TTC549 (cell line): Measurements from ENCODE around the gene UGT1A10.
"Not testable (repeated sequence)": the region's sequence is repeated elsewhere in the genome, so short reads cannot be mapped to it uniquely, and the experiment has no call there.

Experiments used
- FAIRE-seq: peaks from 2 replicates; lab custom pipeline; 2012; peaks lifted over from hg19 to GRCh38; lab: Jason Lieb, UNC

Gene UGT1A10

DNA sequence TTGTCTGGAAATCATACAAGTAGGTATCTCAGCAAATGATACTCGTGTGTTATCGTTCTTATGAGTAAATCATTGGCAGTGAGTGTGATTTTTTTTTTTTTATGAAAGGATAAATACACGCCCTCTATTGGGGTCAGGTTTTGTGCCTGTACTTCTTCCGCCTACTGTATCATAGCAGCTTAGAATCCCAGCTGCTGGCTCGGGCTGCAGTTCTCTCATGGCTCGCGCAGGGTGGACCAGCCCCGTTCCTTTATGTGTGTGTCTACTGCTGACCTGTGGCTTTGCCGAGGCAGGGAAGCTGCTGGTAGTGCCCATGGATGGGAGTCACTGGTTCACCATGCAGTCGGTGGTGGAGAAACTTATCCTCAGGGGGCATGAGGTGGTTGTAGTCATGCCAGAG lies at the start of gene UGT1A10:
Gene UGT1A10 (plus strand): TSS at position 143 of the 400 bp plus-strand sequence. CDS start 75 bp downstream, at position 218.
- FAIRE-seq: not testable (repeated sequence)

GRCh38 chr2:233588400-233588799 lies 47.8 kb upstream of the UGT1A10 start:
- peak; percentile 20 for FAIRE-seq

DNA sequence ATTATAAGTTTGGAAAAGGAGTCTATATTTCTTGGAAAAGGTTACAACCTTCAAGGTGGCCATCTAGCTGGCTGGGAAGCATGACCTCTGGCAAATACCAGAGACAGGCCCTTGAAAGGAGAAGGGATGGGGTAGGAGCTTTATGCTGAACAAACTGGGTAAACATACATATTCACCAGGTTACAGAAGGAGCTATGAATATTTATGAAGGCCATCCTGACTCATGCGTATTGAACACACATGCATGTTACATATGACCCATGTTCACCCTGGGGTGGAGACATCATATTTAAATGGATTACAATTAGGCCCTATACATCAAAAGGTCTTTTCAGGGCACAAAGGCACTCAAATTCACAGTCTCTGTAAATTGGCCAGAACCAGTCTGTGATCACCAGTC lies 43.5 kb upstream of the UGT1A10 start:
- FAIRE-seq: not testable (repeated sequence)

DNA sequence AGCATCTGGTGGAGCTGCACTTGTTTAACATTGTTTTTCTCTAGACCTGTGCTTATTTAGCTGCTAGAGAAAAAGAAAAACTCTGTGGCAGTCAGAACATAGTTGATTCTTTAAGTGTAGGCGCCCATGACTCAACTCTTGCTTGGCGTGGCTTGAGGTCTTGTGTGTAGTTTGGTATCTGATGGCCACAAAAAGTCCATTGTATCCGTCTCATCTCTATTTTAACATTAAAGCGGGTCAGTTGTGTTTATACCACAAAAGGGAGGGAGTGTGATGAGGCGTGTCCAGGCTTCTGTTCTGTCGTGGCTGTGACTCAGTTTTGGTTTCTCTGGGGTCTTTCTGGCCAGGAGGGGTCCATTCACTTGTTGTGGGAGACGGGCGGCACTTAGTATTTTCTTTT lies 43.0 kb upstream of the UGT1A10 start:
- no peak for FAIRE-seq

- FAIRE-seq: no peak
Measured at GRCh38 chr2:233597522-233597921, 38.7 kb upstream of the UGT1A10 start.

GRCh38 chr2:233598952-233599351 lies 37.3 kb upstream of the UGT1A10 start:
- no peak for FAIRE-seq

GRCh38 chr2:233600386-233600785 lies 35.9 kb upstream of the UGT1A10 start:
- no peak for FAIRE-seq

GRCh38 chr2:233602076-233602475 lies 34.2 kb upstream of the UGT1A10 start:
- no peak for FAIRE-seq

- FAIRE-seq: no peak
Measured at GRCh38 chr2:233603520-233603919, 32.7 kb upstream of the UGT1A10 start.

DNA sequence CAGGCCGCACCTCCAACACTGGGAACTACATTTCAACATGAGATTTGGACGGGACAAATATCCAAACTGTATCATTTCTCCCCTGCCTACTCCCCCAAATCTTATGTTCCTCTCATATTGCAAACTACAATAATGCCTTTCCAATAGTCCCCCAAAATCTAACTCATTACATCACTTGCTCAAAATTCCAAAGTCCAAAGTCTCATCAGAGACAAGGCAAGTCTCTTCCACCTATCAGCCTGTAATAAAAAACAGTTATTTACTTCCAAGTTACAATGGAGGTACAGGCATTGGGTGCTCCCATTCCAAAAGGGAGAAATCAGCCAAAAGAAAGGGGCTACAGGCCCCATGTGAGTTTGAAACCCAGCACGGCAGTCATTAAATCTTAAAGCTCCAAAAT lies 31.4 kb upstream of the UGT1A10 start:
- FAIRE-seq: no peak

- FAIRE-seq: no peak
Measured at GRCh38 chr2:233605680-233606079, 30.6 kb upstream of the UGT1A10 start.

GRCh38 chr2:233611284-233611683 lies 25.0 kb upstream of the UGT1A10 start:
- no peak for FAIRE-seq

DNA sequence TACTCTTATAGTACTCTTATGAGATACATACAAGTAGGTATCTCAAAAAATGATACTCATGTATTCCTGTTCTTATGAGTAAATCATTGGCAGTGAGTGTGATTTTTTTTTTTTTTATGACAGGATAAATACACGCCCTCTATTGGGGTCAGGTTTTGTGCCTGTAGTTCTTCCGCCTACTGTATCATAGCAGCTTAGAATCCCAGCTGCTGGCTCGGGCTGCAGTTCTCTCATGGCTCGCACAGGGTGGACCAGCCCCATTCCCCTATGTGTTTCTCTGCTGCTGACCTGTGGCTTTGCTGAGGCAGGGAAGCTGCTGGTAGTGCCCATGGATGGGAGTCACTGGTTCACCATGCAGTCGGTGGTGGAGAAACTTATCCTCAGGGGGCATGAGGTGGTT lies 18.8 kb upstream of the UGT1A10 start, which contains the start of gene UGT1A8:
Gene UGT1A8 (plus strand): TSS at position 158 of the 400 bp plus-strand sequence. CDS start 75 bp downstream, at position 233.
- FAIRE-seq: not testable (repeated sequence)

GRCh38 chr2:233620204-233620603 lies 16.0 kb upstream of the UGT1A10 start:
- no peak for FAIRE-seq

DNA sequence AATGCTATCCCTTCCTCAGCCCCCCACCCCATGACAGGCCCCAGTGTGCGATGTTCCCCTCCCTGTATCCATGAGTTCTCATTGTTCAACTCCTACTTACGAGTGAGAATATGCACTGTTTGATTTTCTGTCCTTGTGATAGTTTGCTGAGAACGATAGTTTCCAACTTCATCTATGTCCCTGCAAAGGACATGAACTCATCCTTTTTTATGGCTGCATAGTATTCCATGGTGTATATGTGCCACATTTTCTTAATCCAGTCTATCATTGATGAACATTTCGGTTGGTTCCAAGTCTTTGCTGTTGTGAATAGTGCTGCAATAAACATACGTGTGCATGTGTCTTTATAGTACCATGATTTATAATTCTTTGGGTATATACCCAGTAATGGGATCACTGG lies 14.4 kb upstream of the UGT1A10 start:
- FAIRE-seq: not testable (repeated sequence)

DNA sequence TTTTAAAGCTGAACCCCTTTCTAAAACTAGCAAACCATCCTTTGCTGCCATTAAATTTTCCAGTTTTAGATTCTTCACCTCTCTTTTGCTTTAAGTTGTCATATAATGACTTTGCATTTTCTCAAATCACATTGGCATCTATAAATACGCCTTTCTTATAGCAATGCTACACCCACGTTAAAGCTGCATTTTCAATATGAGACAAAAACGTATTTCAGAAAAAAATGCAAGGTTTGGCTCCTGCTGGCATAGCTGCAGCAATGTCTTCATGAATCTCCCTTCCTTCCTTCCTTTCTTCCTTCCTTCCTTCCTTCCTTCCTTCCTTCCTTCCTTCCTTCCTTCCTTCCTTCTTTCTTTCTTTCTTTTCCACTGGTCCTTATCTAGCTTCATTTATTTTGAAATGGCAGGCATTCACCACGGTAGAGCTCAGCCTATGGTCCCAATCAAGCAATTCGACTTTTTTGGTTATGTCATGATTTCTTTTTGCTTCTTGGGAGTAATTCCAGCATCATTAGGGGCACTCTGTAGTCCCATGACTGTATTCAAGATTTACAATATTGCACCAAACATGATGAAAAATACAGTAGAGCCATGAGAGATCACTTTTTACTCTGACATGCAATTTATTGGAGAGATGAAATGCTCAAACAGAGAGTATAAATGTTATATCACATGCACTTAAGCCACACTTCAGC lies 8.8 kb upstream of the UGT1A10 start:
- no peak for FAIRE-seq

DNA sequence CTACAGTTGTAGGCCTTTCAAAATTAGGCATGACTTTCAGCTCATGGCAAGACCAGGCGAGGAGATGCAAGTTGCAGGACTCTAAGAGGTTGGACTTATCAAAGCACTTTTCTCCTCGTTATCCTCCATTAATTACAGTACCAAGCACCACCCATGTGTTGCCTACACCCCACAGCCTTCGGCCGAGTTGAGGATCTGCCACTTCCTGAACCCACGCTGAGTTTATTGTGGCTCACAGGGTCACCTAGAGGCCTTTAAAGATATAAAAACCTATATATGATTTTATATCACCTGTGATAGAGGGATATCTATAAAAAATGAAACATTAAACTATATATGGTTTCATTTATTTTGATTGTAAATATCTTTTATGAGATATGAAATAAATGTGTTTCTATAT lies 2.6 kb downstream of the UGT1A10 start:
- peak; percentile 56 for FAIRE-seq

DNA sequence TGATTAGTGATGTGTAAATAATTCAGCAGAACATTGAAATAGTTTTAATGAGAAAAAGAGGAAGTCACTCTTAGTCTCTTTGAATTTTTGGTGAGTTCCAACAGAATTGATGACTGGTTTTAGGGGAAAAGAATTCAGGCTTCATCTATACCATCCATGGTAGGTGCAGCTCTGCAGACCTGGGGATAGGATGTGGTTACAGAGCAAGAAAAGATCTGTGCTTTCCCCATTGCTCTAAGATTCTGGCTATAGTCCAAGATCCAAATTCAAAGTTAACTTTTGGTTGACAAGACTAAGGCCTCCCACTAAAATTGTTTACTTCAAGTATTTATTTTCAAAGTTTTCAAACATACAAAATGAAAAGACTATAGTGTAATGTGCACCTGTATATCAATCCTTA lies 3.6 kb downstream of the UGT1A10 start:
- no peak for FAIRE-seq

DNA sequence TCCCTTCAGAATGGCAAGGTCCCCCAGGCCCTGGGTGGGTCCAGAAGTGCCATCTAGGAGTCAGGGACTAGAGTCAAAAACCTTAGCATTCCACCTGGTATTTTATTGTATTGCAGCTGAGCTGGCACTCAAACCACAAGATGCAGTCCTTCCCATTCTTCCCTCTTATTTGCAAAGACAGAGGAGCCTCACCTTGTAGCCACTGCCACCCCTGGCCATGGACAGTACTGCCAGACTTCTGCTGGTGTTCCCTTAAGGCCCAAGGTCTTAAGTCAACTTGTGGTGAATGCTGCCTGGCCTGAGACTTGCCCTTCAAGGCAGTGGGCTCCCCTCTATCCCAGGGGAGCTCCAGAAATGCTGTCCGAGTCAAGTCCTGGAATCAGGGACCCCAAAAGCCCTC lies 6.9 kb downstream of the UGT1A10 start:
- FAIRE-seq: no peak

DNA sequence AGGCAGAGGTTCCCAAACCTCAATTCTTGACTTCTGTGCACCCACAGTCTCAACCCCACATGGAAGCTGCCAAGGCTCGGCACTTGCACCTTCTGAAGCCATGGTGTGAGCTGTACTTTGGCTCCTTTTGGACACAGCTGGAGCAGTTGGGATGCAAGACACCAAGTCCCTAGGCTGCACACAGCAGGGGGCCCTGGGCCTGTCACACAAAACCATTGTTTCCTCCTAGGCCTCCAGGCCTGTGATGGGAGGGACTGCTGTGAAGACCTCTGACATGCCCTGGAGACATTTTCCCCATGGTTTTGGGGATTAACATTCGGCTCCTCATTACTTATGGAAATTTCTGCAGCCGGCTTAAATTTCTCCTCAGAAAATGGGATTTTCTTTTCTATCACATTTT lies 9.8 kb downstream of the UGT1A10 start:
- FAIRE-seq: not testable (repeated sequence)

DNA sequence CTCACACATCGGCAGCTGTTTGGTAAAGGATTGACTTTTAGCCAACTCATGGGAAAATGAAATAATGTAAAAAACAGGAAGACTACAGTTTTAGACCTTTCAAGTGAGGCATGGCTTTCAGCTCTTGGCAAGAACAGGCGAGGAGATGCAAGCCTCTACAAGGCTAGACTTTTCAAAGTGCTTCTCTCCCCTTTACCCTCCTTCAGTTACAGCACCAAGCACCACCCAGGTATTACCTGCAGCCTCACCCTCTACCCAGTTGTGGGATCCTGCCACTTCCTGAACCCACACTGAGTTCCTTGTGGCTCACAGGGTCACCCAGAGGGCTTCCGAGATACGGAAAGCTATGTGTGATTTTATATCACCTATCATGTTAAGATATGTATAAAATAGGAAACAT lies 14.7 kb downstream of the UGT1A10 start:
- no peak for FAIRE-seq

DNA sequence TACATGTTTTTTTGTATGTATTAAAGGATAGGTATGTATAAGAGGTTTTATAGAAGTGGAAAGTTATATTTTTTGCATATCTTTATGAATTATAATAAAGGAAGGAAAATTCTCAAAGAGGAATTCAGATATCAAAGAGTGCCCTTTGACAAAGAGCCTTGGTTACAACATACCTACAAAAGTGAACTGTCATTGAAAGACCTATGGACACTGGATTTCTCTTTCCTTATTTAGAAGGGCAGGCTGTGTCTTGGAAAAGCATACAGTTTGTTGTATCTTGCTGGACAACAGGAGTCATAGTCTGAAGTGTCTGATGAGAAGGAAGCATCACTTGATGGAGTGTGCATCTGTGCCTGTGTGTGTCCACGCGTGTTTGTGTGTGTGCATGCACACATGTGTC lies 15.2 kb downstream of the UGT1A10 start:
- no peak for FAIRE-seq

- FAIRE-seq: no peak
Measured at GRCh38 chr2:233654501-233654900, 18.3 kb downstream of the UGT1A10 start.

DNA sequence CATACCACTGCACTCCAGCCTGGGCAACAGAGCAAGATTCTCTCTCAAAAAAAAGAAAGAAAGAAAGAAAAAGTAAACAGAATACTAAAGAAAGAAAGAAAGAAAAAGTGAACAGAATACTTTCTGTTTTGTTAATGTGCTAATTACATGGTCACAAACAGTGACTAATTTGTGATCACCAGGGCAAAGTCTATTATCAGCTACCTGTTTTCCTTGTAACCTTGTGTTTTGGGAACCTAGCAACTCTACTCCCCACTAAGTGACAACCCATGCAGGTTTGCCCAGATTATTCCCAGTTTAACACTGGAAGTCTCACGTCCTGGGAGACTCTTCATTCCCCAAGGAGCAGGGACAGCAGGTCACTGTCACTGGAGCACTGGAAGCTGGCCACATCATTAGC lies 18.8 kb downstream of the UGT1A10 start:
- FAIRE-seq: no peak
